Activated B cell treated with CpG ODN at 0.5 μM for 24 hours (primary cell): ENCODE data around the gene PRRT1. TPM values are rescaled to one million over a fixed set of nuclear protein-coding genes. Genes with fewer than 3 reads are reported as not detected.
"Not testable (repeated sequence)": the region's sequence is repeated elsewhere in the genome, so short reads cannot be mapped to it uniquely, and the experiment has no call there.

Source experiments
- ATAC-seq: fragments of 200-7000 bp; cut with Tn5 transposase; one replicate; pipeline ENCODE4 v1.10.0; 2021; ENCODE audit warnings: low read depth, mild to moderate bottlenecking, moderate library complexity
- CTCF ChIA-PET: fragments of 350-600 bp; sonication (Branson Sonifier 250); formaldehyde crosslinking; loops from one replicate; lab custom pipeline; 2021; ENCODE audit warnings: antibody characterized with exemption; lab: Charles Lee
- POLR2A ChIA-PET: fragments of 350-600 bp; sonication (Branson Sonifier 250); formaldehyde crosslinking; loops from one replicate; lab custom pipeline; 2021; ENCODE audit warnings: antibody characterized with exemption; lab: Charles Lee
- DNase-seq: peaks from one replicate; pipeline ENCODE4 v3.0.0; 2022
- H3K27ac Mint-ChIP-seq: one replicate; pipeline ENCODE4 v1.8.0; 2020; ENCODE audit warnings: mixed read lengths
- H3K27me3 Mint-ChIP-seq: one replicate; pipeline ENCODE4 v1.8.0; 2021; ENCODE audit warnings: mixed read lengths
- H3K36me3 Mint-ChIP-seq: one replicate; pipeline ENCODE4 v1.8.0; 2021; ENCODE audit warnings: low read depth, mixed read lengths
- H3K4me1 Mint-ChIP-seq: one replicate; pipeline ENCODE4 v1.8.0; 2021; ENCODE audit warnings: mixed read lengths
- H3K4me3 Mint-ChIP-seq: one replicate; pipeline ENCODE4 v1.8.0; 2020; ENCODE audit warnings: mild to moderate bottlenecking, mixed read lengths
- H3K9me3 Mint-ChIP-seq: one replicate; pipeline ENCODE4 v1.8.0; 2020; ENCODE audit warnings: mixed read lengths
- CTCF ChIP-seq: fragments of 200-600 bp; IDR thresholded peaks from one replicate; pipeline ENCODE4 v1.8.0; 2022; ENCODE audit warnings: antibody characterized with exemption, mild to moderate bottlenecking
- intact Hi-C: fragments of 100-400 bp; cut with micrococcal nuclease; formaldehyde crosslinking; loops from one replicate; pipeline ENCODE4 v1.15.1; 2024
- total RNA-seq: library from RNA; stranded (reverse); gene quantifications from 2 replicates; pipeline ENCODE4 v1.2.3, GENCODE V29; 2022

The PRRT1 gene
- total RNA-seq, 1 donor from 2014 or later: not detected

GRCh38 chr6:32108727-32109113 is 43.0 kb downstream of the PRRT1 start:
- DNase-seq: no peak
- no peak for ATAC-seq
- Mint-ChIP-seq H3K4me3 (no peak overlapping the region), H3K27me3 (peaks cover 36% of the 10 kb centered on the region), H3K4me1 (peaks cover 14% of the 10 kb centered on the region), H3K27ac (no peak overlapping the region), H3K9me3 (no peaks in the 10 kb centered on the region), H3K36me3 (peaks cover 10% of the 10 kb centered on the region)
- CTCF ChIA-PET: no interaction called here
- intact Hi-C loops: no loop called here
- TF ChIP-seq CTCF: no peak
- POLR2A ChIA-PET: no interaction called here

DNA sequence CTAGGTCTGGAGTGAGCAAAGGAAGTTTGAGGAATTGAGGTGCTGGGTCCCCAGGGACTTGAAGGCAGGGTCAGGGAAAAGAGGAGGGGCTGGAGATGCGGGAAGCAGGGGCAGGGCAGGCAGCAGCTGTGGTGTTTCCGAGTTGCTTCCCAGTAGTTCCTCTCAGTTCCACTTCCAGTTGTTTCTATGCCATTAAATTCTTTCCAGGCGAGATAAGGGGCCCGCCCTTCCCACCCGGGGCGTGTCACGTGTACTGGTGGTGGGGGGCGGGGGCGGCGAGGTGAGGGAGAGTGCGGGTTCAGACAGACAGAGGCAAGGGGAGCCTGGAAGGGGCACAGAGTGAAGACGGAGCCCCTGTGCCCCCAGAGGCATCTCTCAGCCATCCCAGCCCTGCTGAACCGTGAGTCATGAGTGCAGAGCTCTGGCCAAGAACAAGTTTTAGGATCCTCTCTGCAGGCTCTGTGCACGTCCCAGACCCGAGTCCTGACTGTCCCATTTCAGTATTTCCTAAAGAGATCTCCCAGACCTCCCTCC is 43.6 kb downstream of the PRRT1 start:
- intact Hi-C loops: no loop called here
- ChIA-PET CTCF (interaction anchor here (0.6 kb wide), 1 partner anchor 663 kb away, joined by 7 read pairs; no protein-coding TSS in a partner anchor), POLR2A (no interaction called here)
- Mint-ChIP-seq H3K27ac (no peak overlapping the region), H3K27me3 (peaks cover 38% of the 10 kb centered on the region), H3K4me1 (peaks cover 14% of the 10 kb centered on the region), H3K4me3 (no peak overlapping the region), H3K9me3 (no peaks in the 10 kb centered on the region), H3K36me3 (peaks cover 10% of the 10 kb centered on the region)
- DNase-seq (no peak), ATAC-seq (no peak)
- no peak for TF ChIP-seq CTCF

GRCh38 chr6:32107406-32107805 is 44.3 kb downstream of the PRRT1 start:
- Mint-ChIP-seq H3K27ac (no peak overlapping the region), H3K27me3 (peaks cover 38% of the 10 kb centered on the region), H3K9me3 (no peaks in the 10 kb centered on the region), H3K4me1 (peaks cover 14% of the 10 kb centered on the region), H3K36me3 (peaks cover 8% of the 10 kb centered on the region), H3K4me3 (no peak overlapping the region)
- TF ChIP-seq CTCF: no peak
- DNase-seq (no peak), ATAC-seq (no peak)
- POLR2A ChIA-PET: no interaction called here
- intact Hi-C loops: no loop called here
- CTCF ChIA-PET: no interaction called here

GRCh38 chr6:32105433-32105832 is 46.3 kb downstream of the PRRT1 start:
- ChIA-PET POLR2A (no interaction called here), CTCF (no interaction called here)
- DNase-seq (no peak), ATAC-seq (no peak)
- Mint-ChIP-seq H3K4me1 (peaks cover 14% of the 10 kb centered on the region), H3K4me3 (no peak overlapping the region), H3K27me3 (peaks cover 40% of the 10 kb centered on the region), H3K36me3 (no peaks in the 10 kb centered on the region), H3K9me3 (no peaks in the 10 kb centered on the region), H3K27ac (no peak overlapping the region)
- intact Hi-C loops: no loop called here
- TF ChIP-seq CTCF: no peak

DNA sequence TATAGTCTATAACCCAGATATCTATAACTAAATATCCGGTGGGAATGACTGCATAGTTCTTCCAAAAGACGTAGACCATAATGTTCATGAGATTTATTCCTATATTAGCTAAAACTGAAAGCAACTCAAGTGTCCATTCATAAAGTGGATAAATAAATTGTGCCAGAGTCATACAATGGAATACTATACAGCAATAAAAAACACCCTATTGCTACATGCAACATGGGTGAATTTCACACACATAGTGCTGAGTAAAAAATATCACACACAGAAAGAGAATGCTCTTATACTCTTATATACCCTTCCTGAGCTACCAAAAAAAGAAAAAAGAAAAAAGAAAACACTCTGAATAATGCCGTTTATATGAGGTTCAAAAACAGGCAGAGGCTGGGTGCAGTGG is 49.5 kb downstream of the PRRT1 start:
- no peak for ATAC-seq
- Mint-ChIP-seq H3K27ac (no peak overlapping the region), H3K4me3 (no peak overlapping the region), H3K36me3 (no peaks in the 10 kb centered on the region), H3K9me3 (no peaks in the 10 kb centered on the region), H3K27me3 (peaks cover 44% of the 10 kb centered on the region), H3K4me1 (no peaks in the 10 kb centered on the region)
- ChIA-PET CTCF (no interaction called here), POLR2A (no interaction called here)
- TF ChIP-seq CTCF: no peak
- no peak for DNase-seq
- intact Hi-C loops: no loop called here

- H3K4me3 Mint-ChIP-seq, H3K27ac Mint-ChIP-seq, H3K36me3 Mint-ChIP-seq, DNase-seq, ATAC-seq, POLR2A ChIA-PET, intact Hi-C loops, H3K4me1 Mint-ChIP-seq, H3K9me3 Mint-ChIP-seq: not testable (repeated sequence)
- CTCF ChIA-PET: interaction anchor here (1.3 kb wide), 1 partner anchor 19 kb away, joined by 5 read pairs; no protein-coding TSS in a partner anchor
- peaks cover 39% of the 10 kb centered on the region for H3K27me3 Mint-ChIP-seq
Observed at GRCh38 chr6:32100251-32100650, 51.5 kb downstream of the PRRT1 start.
